ENCODE measurements around the gene WDR86. TPM values are rescaled to one million over a fixed set of nuclear protein-coding genes. Genes with fewer than 3 reads are reported as not detected.
A peak's percentile ranks its signal among the peaks of the same experiment; 100 is the strongest.

WDR86 gene
- total RNA-seq, 4 donors from 2014 or later, result 82.9 to 142 (median 115) TPM

DNA sequence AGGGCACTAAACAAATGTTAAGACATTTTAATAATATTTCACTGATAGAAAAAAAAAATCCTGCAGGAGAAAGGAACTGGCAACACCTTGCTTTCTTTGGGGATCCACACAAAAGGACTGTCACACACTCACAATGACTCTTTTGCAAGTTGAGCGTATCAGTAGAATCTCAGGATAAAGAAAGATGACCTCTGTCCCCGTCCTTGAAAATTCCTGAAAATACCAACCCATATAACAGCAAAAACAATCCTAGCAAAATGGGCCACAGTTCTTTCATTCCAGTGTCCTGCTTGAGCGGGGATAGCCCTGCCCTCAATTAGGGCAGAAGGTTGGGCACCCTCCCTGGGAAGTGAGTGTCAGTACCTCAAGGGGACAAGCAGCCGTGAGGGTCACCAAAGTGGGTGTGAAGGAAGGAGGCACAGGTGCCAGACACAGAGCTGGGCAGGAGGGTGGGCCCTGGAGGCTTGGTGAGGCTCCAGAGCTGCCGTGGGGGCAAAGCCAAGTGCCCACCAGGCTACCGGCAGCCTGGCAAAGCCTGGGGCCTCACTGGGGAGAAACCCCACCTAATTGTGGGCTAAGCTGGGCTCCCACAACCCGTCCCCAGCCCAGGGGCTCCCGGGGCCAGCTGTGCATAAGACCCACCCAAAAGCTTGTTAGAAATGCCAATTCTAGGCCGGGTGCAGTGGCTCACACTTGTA is 2.8 kb downstream of the WDR86 start:
- no peaks in the 10 kb centered on the region for H3K9me3 ChIP-seq
- no peak overlapping the region for H3K4me3 ChIP-seq
- no peaks in the 10 kb centered on the region for H3K36me3 ChIP-seq
- peaks cover 0 to 74% (median 40%) of the 10 kb centered on the region in 4 donors for H3K4me1 ChIP-seq
- no peak for DNase-seq (ENCODE audit: low spot score in 2 of 2)
- WGBS, 2 donors, result 65 to 75% methylated on average over 8 of the region's 9 CpGs
- TF ChIP-seq POLR2A (IDR thresholded peaks at IDR 0.05) (no peak), EP300 (IDR thresholded peaks at IDR 0.05) (no peak)
- TF ChIP-seq, protein P1, sequence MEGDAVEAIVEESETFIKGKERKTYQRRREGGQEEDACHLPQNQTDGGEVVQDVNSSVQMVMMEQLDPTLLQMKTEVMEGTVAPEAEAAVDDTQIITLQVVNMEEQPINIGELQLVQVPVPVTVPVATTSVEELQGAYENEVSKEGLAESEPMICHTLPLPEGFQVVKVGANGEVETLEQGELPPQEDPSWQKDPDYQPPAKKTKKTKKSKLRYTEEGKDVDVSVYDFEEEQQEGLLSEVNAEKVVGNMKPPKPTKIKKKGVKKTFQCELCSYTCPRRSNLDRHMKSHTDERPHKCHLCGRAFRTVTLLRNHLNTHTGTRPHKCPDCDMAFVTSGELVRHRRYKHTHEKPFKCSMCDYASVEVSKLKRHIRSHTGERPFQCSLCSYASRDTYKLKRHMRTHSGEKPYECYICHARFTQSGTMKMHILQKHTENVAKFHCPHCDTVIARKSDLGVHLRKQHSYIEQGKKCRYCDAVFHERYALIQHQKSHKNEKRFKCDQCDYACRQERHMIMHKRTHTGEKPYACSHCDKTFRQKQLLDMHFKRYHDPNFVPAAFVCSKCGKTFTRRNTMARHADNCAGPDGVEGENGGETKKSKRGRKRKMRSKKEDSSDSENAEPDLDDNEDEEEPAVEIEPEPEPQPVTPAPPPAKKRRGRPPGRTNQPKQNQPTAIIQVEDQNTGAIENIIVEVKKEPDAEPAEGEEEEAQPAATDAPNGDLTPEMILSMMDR (IDR thresholded peaks at IDR 0.05), result no peak
- H3K27ac ChIP-seq, result peak overlapping the region; percentile 35 to 94 (median 89)
- peaks cover 0 to 28% of the 10 kb centered on the region in 2 donors for H3K27me3 ChIP-seq

DNA sequence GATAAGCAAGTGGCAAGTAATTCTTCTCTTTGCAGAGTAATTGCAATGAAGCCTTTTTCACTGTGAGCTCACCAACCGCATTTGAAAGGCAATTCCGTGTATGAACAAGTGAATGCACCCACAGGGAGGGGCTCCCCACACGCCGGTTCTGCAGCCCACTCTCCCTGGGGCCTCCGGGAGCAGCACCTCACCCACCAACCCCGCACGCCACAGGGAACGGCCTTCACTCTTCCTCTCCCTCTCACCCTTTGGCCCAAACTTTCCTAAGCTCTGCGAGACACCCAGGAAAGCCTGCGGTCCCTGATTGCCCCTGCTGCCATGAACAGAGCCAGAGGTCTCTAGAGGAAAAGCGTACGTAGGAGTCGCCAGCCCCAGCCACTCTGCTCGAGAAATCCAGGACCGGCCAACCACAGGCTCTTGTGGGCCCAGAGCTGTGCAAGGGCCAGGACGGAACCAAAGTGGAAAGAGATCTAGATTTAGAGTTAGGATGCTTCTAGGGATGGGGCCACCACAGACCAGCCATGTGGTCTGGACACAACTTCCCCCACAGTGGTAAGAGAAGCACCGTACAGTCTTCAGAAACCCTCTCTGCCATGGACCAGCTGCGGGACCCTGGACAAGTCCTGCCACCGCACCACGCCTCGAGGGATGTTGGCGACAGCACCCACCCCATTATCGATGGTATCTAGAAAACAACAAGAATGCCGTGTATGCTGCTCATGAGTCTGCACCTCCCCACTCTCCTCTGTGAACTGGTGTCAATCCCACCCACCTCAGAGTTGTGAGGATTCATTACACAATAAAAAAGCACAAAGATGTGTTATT is 3.6 kb downstream of the WDR86 start:
- Histone ChIP-seq H3K36me3 (no peaks in the 10 kb centered on the region), H3K27ac (peak overlapping the region; percentile 78 to 94 (median 89)), H3K27me3 (peaks cover 0 to 27% of the 10 kb centered on the region in 2 donors), H3K9me3 (no peaks in the 10 kb centered on the region), H3K4me3 (no peak overlapping the region), H3K4me1 (peaks cover 0 to 80% (median 40%) of the 10 kb centered on the region in 4 donors)
- DNase-seq (ENCODE audit: low spot score in 2 of 2), result no peak
- TF ChIP-seq POLR2A (IDR thresholded peaks at IDR 0.05) (no peak), EP300 (IDR thresholded peaks at IDR 0.05) (no peak)
- TF ChIP-seq, protein P1 (IDR thresholded peaks at IDR 0.05), result no peak
- 67 to 68% methylated on average over 24 of the region's 24 CpGs for WGBS, 2 donors

DNA sequence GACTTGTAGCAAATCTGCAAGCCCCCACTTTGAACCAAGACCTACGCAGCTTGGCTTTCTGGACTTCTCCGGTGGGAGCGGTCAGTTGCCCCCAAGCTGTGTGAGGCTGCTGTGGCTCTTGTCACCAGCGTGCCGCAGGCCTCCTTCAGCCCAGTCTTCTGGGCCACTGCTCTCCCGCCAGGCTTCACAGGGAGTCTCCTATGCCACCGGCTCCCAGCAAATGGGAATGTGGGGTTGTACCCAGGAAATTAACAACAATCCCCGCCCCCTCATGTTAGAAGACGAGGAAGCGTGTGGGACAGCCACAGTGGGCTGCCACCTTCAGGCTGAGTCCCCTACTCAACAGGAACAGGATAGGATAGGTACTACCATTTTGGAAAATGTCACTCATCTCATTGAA is 4.2 kb downstream of the WDR86 start:
- H3K9me3 ChIP-seq, result no peaks in the 10 kb centered on the region
- no peaks in the 10 kb centered on the region for H3K36me3 ChIP-seq
- no peak for DNase-seq (ENCODE audit: low spot score in 2 of 2)
- H3K4me3 ChIP-seq, result no peak overlapping the region
- TF ChIP-seq POLR2A (IDR thresholded peaks at IDR 0.05) (no peak), EP300 (IDR thresholded peaks at IDR 0.05) (no peak)
- TF ChIP-seq, protein P1 (IDR thresholded peaks at IDR 0.05), result no peak
- H3K4me1 ChIP-seq, result peaks cover 0 to 87% (median 40%) of the 10 kb centered on the region in 4 donors
- 84 to 86% methylated on average over 7 to 10 of the region's 10 CpGs for WGBS, 2 donors
- H3K27me3 ChIP-seq, result peaks cover 0 to 21% of the 10 kb centered on the region in 2 donors
- H3K27ac ChIP-seq, result peak overlapping the region; percentile 78 to 94 (median 89)

DNA sequence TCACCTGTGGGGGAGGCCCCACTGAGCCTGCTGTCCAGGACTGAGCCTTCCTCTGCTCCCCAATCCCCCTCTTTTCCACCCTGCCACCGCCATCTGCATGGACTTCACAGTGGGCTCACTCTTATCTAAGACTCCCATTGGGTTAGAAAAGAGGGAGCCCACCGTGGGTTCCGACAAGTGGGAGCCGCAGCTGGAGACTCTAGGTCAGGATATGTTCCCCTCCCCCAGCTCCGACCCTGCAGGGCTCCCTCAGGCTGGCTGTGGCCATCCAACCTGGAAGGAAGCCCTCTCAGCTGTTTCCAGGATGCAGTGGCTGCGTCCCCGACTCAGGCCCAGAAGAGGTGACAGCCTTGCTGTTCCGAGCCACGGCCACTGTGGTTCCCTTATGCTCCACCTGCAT is 4.8 kb downstream of the WDR86 start:
- DNase-seq (ENCODE audit: low spot score in 2 of 2), result no peak
- no peaks in the 10 kb centered on the region for H3K9me3 ChIP-seq
- no peaks in the 10 kb centered on the region for H3K36me3 ChIP-seq
- peaks cover 0 to 86% (median 37%) of the 10 kb centered on the region in 4 donors for H3K4me1 ChIP-seq
- peaks cover 0 to 18% of the 10 kb centered on the region in 2 donors for H3K27me3 ChIP-seq
- 79 to 81% methylated on average over 9 of the region's 9 CpGs for WGBS, 2 donors
- H3K27ac ChIP-seq, result peak overlapping the region; percentile 46 to 94 (median 86)
- TF ChIP-seq, protein P1 (IDR thresholded peaks at IDR 0.05), result no peak
- TF ChIP-seq POLR2A (IDR thresholded peaks at IDR 0.05) (no peak), EP300 (IDR thresholded peaks at IDR 0.05) (no peak)
- no peak overlapping the region for H3K4me3 ChIP-seq
